ENCODE measurements around the gene NGLY1. TPM values are rescaled to one million over a fixed set of nuclear protein-coding genes. Genes with fewer than 3 reads are reported as not detected.

Gene NGLY1
- polyA plus RNA-seq, 6 donors from 2014 or later = 76.4 to 108 (median 95.4) TPM

GRCh38 chr3:25781145-25781757 is 2.0 kb downstream of the NGLY1 start:
- Mint-ChIP-seq H3K27ac (peak overlapping the region; percentile 97 to 99 (median 98)), H3K27me3 (no peaks in the 10 kb centered on the region), H3K4me1 (peaks cover 24 to 43% (median 34%) of the 10 kb centered on the region in 3 donors), H3K4me3 (peak overlapping the region; percentile 77 to 95 (median 86)), H3K36me3 (peaks cover 20 to 25% of the 10 kb centered on the region in 2 donors), H3K9me3 (no peaks in the 10 kb centered on the region)
- ATAC-seq (ENCODE audit: low read depth in 2 of 2) (no peak), DNase-seq (peak; percentile 6)

- Mint-ChIP-seq H3K36me3 (peaks cover 20 to 27% of the 10 kb centered on the region in 2 donors), H3K4me1 (peaks cover 24 to 43% (median 34%) of the 10 kb centered on the region in 3 donors), H3K9me3 (no peaks in the 10 kb centered on the region), H3K4me3 (peak overlapping the region in 5 of 8 donors; percentile 26 to 95 (median 80)), H3K27me3 (no peaks in the 10 kb centered on the region), H3K27ac (peak overlapping the region; percentile 71 to 99 (median 98))
- no peak for ATAC-seq (ENCODE audit: low read depth in 2 of 2)
- DNase-seq = no peak
These were observed 2.6 kb downstream of the NGLY1 start for GRCh38 chr3:25780618-25781017.

- DNase-seq (no peak), ATAC-seq (ENCODE audit: low read depth in 2 of 2) (no peak)
- H3K4me1 Mint-ChIP-seq = peaks cover 24 to 47% (median 46%) of the 10 kb centered on the region in 3 donors
- no peak overlapping the region for H3K27ac Mint-ChIP-seq
- H3K27me3 Mint-ChIP-seq = no peaks in the 10 kb centered on the region
- peaks cover 42 to 44% of the 10 kb centered on the region in 2 donors for H3K36me3 Mint-ChIP-seq
- H3K9me3 Mint-ChIP-seq = peaks cover 0 to 4% (median 0%) of the 10 kb centered on the region in 7 donors
- H3K4me3 Mint-ChIP-seq = no peak overlapping the region
These were observed 7.3 kb downstream of the NGLY1 start for GRCh38 chr3:25775936-25776335.

- peaks cover 5 to 11% of the 10 kb centered on the region in 2 donors for H3K36me3 Mint-ChIP-seq
- no peaks in the 10 kb centered on the region for H3K27me3 Mint-ChIP-seq
- H3K9me3 Mint-ChIP-seq = peaks cover 0 to 10% (median 0%) of the 10 kb centered on the region in 7 donors
- peak; percentile 95 for ATAC-seq (ENCODE audit: low read depth in 2 of 2)
- peaks cover 23 to 49% (median 43%) of the 10 kb centered on the region in 3 donors for H3K4me1 Mint-ChIP-seq
- H3K27ac Mint-ChIP-seq = peak overlapping the region; percentile 90 to 98 (median 96)
- H3K4me3 Mint-ChIP-seq = peak overlapping the region; percentile 5 to 88 (median 72)
- DNase-seq = peak; percentile 64
These were observed 14.4 kb downstream of the NGLY1 start for GRCh38 chr3:25768851-25769250.

GRCh38 chr3:25751725-25752124 is 31.5 kb downstream of the NGLY1 start:
- no peak overlapping the region for H3K4me3 Mint-ChIP-seq
- peaks cover 37 to 38% of the 10 kb centered on the region in 2 donors for H3K36me3 Mint-ChIP-seq
- no peaks in the 10 kb centered on the region for H3K9me3 Mint-ChIP-seq
- peaks cover 7 to 19% (median 16%) of the 10 kb centered on the region in 3 donors for H3K4me1 Mint-ChIP-seq
- DNase-seq (no peak), ATAC-seq (ENCODE audit: low read depth in 2 of 2) (no peak)
- H3K27ac Mint-ChIP-seq = peak overlapping the region in 3 of 6 donors; percentile 26 to 84 (median 44)
- no peaks in the 10 kb centered on the region for H3K27me3 Mint-ChIP-seq

GRCh38 chr3:25751048-25751447 is 32.2 kb downstream of the NGLY1 start:
- Mint-ChIP-seq H3K36me3 (peaks cover 30 to 35% of the 10 kb centered on the region in 2 donors), H3K4me3 (no peak overlapping the region), H3K27ac (no peak overlapping the region), H3K9me3 (no peaks in the 10 kb centered on the region), H3K4me1 (peaks cover 7 to 13% (median 13%) of the 10 kb centered on the region in 3 donors), H3K27me3 (no peaks in the 10 kb centered on the region)
- DNase-seq (no peak), ATAC-seq (ENCODE audit: low read depth in 2 of 2) (no peak)

GRCh38 chr3:25749031-25749581 is 34.1 kb downstream of the NGLY1 start:
- peaks cover 47 to 52% of the 10 kb centered on the region in 2 donors for H3K36me3 Mint-ChIP-seq
- H3K27me3 Mint-ChIP-seq = no peaks in the 10 kb centered on the region
- H3K4me3 Mint-ChIP-seq = no peak overlapping the region
- DNase-seq (no peak), ATAC-seq (ENCODE audit: low read depth in 2 of 2) (no peak)
- peaks cover 0 to 11% (median 0%) of the 10 kb centered on the region in 7 donors for H3K9me3 Mint-ChIP-seq
- peaks cover 6 to 9% (median 9%) of the 10 kb centered on the region in 3 donors for H3K4me1 Mint-ChIP-seq
- H3K27ac Mint-ChIP-seq = no peak overlapping the region

- H3K4me1 Mint-ChIP-seq = peaks cover 5 to 11% (median 10%) of the 10 kb centered on the region in 3 donors
- ATAC-seq (ENCODE audit: low read depth in 2 of 2) (no peak), DNase-seq (no peak)
- no peak overlapping the region for H3K4me3 Mint-ChIP-seq
- H3K36me3 Mint-ChIP-seq = peaks cover 54 to 58% of the 10 kb centered on the region in 2 donors
- peak overlapping the region in 1 of 6 donors; percentile 60 for H3K27ac Mint-ChIP-seq
- H3K27me3 Mint-ChIP-seq = no peaks in the 10 kb centered on the region
- H3K9me3 Mint-ChIP-seq = peaks cover 0 to 11% (median 0%) of the 10 kb centered on the region in 7 donors
These were observed 35.1 kb downstream of the NGLY1 start for GRCh38 chr3:25748189-25748588.

GRCh38 chr3:25747033-25747432 is 36.2 kb downstream of the NGLY1 start:
- Mint-ChIP-seq H3K9me3 (peaks cover 0 to 11% (median 0%) of the 10 kb centered on the region in 7 donors), H3K27ac (peak overlapping the region in 2 of 6 donors; percentile 9 to 47), H3K36me3 (peaks cover 57 to 61% of the 10 kb centered on the region in 2 donors), H3K4me3 (no peak overlapping the region), H3K27me3 (no peaks in the 10 kb centered on the region), H3K4me1 (peaks cover 12% of the 10 kb centered on the region in 3 donors)
- DNase-seq = no peak
- ATAC-seq (ENCODE audit: low read depth in 2 of 2) = no peak

GRCh38 chr3:25744470-25744869 is 38.8 kb downstream of the NGLY1 start:
- no peak for ATAC-seq (ENCODE audit: low read depth in 2 of 2)
- Mint-ChIP-seq H3K36me3 (peaks cover 43 to 48% of the 10 kb centered on the region in 2 donors), H3K4me1 (peaks cover 7 to 12% (median 12%) of the 10 kb centered on the region in 3 donors), H3K27me3 (no peaks in the 10 kb centered on the region), H3K4me3 (no peak overlapping the region), H3K27ac (peak overlapping the region in 3 of 6 donors; percentile 10 to 80 (median 56)), H3K9me3 (peaks cover 0 to 11% (median 0%) of the 10 kb centered on the region in 7 donors)
- no peak for DNase-seq

GRCh38 chr3:25728101-25728500 is 55.1 kb downstream of the NGLY1 start:
- Mint-ChIP-seq H3K9me3 (no peaks in the 10 kb centered on the region), H3K27ac (no peak overlapping the region), H3K4me3 (no peak overlapping the region), H3K27me3 (no peaks in the 10 kb centered on the region), H3K36me3 (peaks cover 39 to 43% of the 10 kb centered on the region in 2 donors), H3K4me1 (peaks cover 0 to 11% (median 0%) of the 10 kb centered on the region in 3 donors)
- ATAC-seq (ENCODE audit: low read depth in 2 of 2) (no peak), DNase-seq (no peak)

- DNase-seq (no peak), ATAC-seq (ENCODE audit: low read depth in 2 of 2) (no peak)
- Mint-ChIP-seq H3K27ac (peak overlapping the region in 1 of 6 donors; percentile 83), H3K9me3 (no peaks in the 10 kb centered on the region), H3K36me3 (peaks cover 33 to 35% of the 10 kb centered on the region in 2 donors), H3K27me3 (no peaks in the 10 kb centered on the region), H3K4me3 (no peak overlapping the region), H3K4me1 (peaks cover 0 to 5% (median 0%) of the 10 kb centered on the region in 3 donors)
These were observed 55.9 kb downstream of the NGLY1 start for GRCh38 chr3:25727316-25727715.

- Mint-ChIP-seq H3K27me3 (no peaks in the 10 kb centered on the region), H3K36me3 (peaks cover 29 to 35% of the 10 kb centered on the region in 2 donors), H3K4me3 (no peak overlapping the region), H3K4me1 (peaks cover 0 to 5% (median 0%) of the 10 kb centered on the region in 3 donors), H3K9me3 (no peaks in the 10 kb centered on the region), H3K27ac (peak overlapping the region in 2 of 6 donors; percentile 2 to 37)
- ATAC-seq (ENCODE audit: low read depth in 2 of 2) (no peak), DNase-seq (no peak)
These were observed 57.4 kb downstream of the NGLY1 start for GRCh38 chr3:25725810-25726209.
